PFSK-1 (cell line): ENCODE data around the gene MCMBP.

Experiments
- FOXP2 ChIP-seq: optimal IDR thresholded peaks from 2 replicates; pipeline ENCODE3; 2011; ENCODE audit warnings: borderline replicate concordance, control low read depth, inconsistent platforms; ENCODE audit not compliant: insufficient read depth; ENCODE audit errors: extremely low read length, extremely low read depth
- POLR2AphosphoS5 ChIP-seq: IDR thresholded peaks from 2 replicates; pipeline ENCODE4 v1.6.1; 2012; ENCODE audit warnings: low read depth, mild to moderate bottlenecking, control low read depth, low read length, moderate library complexity
- REST ChIP-seq, 2 experiments: IDR thresholded peaks; 2 replicates each; pipeline versions ENCODE4 v1.6.1 to v1.8.0; 2011 to 2012; ENCODE audit warnings: low read depth in 2 of 2, low read length in 2 of 2, control low read depth in 1 of 2, inconsistent platforms in 1 of 2, mild to moderate bottlenecking in 1 of 2, moderate library complexity in 1 of 2; ENCODE audit not compliant: insufficient read depth in 1 of 2
- SIN3A ChIP-seq: IDR thresholded peaks from 2 replicates; pipeline ENCODE4 v1.6.1; 2012; ENCODE audit warnings: mild to moderate bottlenecking, low read length, moderate library complexity, borderline replicate concordance; ENCODE audit not compliant: insufficient read depth
- TAF1 ChIP-seq: IDR thresholded peaks from 2 replicates; pipeline ENCODE4 v1.6.1; 2012; ENCODE audit warnings: low read length, control low read depth, borderline replicate concordance; ENCODE audit not compliant: insufficient read depth

The MCMBP gene

DNA sequence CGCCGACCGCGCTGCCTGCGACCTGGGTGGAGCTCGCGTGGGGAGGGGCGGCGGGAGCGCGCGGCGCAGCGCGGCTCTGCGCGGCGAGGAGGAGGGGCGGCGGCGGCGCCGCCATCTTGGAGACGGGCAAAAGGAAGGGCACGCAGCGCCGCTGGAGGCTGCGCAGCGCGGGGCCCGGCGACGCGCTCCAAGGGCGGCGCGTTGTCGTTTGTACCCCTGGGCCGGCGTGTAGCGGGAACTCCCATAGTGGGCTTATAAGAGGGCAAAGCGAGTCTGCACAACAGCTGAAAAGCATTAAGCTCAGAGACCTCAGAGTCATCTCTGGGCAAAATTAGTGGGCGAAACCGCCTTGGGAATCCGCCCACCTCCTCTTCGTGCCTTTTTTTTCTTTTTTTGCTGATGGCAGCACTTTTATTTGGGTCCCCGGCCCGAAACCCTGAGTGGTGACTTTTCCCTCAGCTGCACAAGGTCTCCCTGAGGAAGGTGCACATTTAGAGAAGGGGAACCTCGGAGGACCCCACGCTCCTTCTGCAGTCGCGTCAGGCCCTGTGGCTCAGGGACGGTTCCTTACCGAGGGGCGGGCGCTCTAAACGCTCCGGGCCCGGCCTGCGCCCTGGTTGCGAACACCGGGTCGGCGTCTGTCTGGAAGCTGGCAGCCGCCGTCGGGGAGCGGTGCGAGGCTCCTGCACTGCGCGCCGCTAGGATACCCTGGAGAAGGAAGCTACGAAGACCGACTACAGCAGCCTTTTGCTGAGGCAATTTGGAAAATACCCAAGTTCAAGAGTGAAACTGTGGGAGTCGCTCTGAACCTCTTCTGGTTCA lies 428 bp upstream of the MCMBP start:
- peak; percentile 79; the same call in 1 of the 2 replicates for TF ChIP-seq TAF1
- no peak; the same call in 1 of the 2 replicates for TF ChIP-seq POLR2AphosphoS5

DNA sequence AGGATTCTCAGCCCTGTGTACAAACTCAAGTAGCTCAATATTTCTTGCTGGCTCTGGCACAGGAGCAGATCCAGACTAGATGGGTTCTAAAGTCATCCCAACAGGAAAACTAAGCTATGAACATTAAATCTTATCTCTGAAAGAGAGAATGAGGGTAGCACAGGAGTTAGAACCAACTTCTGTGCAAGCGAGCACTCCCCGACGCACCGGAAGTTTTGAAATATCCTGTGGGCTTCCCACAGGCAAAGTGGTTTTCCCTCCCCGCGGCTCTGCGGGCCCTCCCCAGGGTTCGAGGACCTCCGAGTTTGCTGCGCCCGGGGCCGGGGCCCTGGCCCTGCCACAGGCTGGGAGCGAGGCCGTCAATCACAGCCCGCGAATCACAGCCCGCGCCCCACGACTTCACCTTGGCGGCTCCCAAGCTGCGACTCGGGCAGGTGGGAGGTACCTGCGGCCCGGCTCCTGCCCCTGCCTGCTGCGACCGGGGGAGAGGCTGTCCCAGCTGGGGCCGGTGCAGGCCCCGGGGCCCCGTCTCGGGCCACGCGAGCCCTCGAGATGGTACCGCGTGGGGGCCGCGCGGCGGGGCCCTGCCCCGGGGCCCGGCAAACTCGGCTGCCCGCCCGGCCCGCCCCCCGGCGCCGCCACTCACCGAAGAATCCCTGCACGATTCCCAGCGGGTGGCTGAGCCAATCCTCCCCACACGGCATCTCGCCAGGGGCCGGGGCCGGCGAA lies 598 bp downstream of the MCMBP start:
- TF ChIP-seq SIN3A (0 out of 2 replicates have a peak, but pooled peaks have one; percentile 10), FOXP2 (no peak), POLR2AphosphoS5 (no peak), TAF1 (no peak), REST (IDR thresholded peaks at IDR 0.05; ENCODE audit: insufficient read depth in 1 of 2, low read depth in 2 of 2, low read length in 2 of 2) (no peak)

- TF ChIP-seq REST (IDR thresholded peaks at IDR 0.05; ENCODE audit: insufficient read depth in 1 of 2, low read depth in 2 of 2, low read length in 2 of 2) (no peak), SIN3A (no peak), FOXP2 (no peak), TAF1 (no peak), POLR2AphosphoS5 (no peak)
These were observed 5.3 kb downstream of the MCMBP start for GRCh38 chr10:119867317-119867716.

GRCh38 chr10:119865699-119866240 lies 6.9 kb downstream of the MCMBP start:
- TF ChIP-seq FOXP2 (no peak), SIN3A (no peak), POLR2AphosphoS5 (no peak)

GRCh38 chr10:119863951-119864565 lies 8.6 kb downstream of the MCMBP start:
- TF ChIP-seq FOXP2 (no peak), REST (IDR thresholded peaks at IDR 0.05; ENCODE audit: insufficient read depth in 1 of 2, low read depth in 2 of 2, low read length in 2 of 2) (no peak), TAF1 (no peak), SIN3A (no peak), POLR2AphosphoS5 (no peak)

GRCh38 chr10:119862524-119862923 lies 10.1 kb downstream of the MCMBP start:
- TF ChIP-seq TAF1 (no peak), FOXP2 (no peak), SIN3A (no peak), POLR2AphosphoS5 (no peak), REST (IDR thresholded peaks at IDR 0.05; ENCODE audit: insufficient read depth in 1 of 2, low read depth in 2 of 2, low read length in 2 of 2) (no peak)
